HEK293 (cell line): ENCODE results near the gene MSI2.

Source experiments
- CTCF ChIA-PET: fragments of 350-600 bp; formaldehyde crosslinking; extraction: SDS; loops from one replicate; lab custom pipeline; 2021; ENCODE audit warnings: antibody characterized with exemption; lab: Yijun Ruan, JAX
- POLR2A ChIA-PET: fragments of 300-600 bp; formaldehyde crosslinking; extraction: SDS; loops from one replicate; lab custom pipeline; 2020; ENCODE audit warnings: antibody characterized with exemption, inconsistent platforms; lab: Yijun Ruan, JAX
- H3K27ac ChIP-seq: fragments of 200-500 bp; sonication (Bioruptor generic); 2 replicates; pipeline ENCODE4 v1.5.1; 2014; ENCODE audit warnings: low read depth, low read length, control low read depth, inconsistent platforms; ENCODE audit errors: extremely low read depth
- H3K36me3 ChIP-seq, 2 experiments: fragments of 200-500 bp in 1 of 2; sonication (Bioruptor generic) in 1 of 2; 1 replicate in 1 of 2; 2 replicates in 1 of 2; pipeline ENCODE4 v1.5.1; 2014 to 2017; ENCODE audit warnings: inconsistent platforms in 2 of 2, low read length in 2 of 2; ENCODE audit not compliant: control insufficient read depth in 2 of 2, insufficient read depth in 1 of 2
- H3K4me1 ChIP-seq: fragments of 200-500 bp; sonication (Bioruptor generic); 2 replicates; pipeline ENCODE4 v1.5.1; 2014; ENCODE audit warnings: mild to moderate bottlenecking, low read length, inconsistent platforms; ENCODE audit not compliant: control insufficient read depth, insufficient read depth
- H3K4me3 ChIP-seq: 2 replicates; pipeline ENCODE4 v1.5.1; 2011; ENCODE audit warnings: low read depth, mild to moderate bottlenecking, control low read depth, low read length, moderate library complexity
- H3K9me3 ChIP-seq: fragments of 200-500 bp; sonication (Bioruptor generic); 2 replicates; pipeline ENCODE4 v1.5.1; 2014; ENCODE audit warnings: low read depth, low read length, inconsistent platforms; ENCODE audit not compliant: control insufficient read depth, insufficient read depth
- BCL11A ChIP-seq: fragments of 450-650 bp; formaldehyde crosslinking; IDR thresholded peaks from 2 replicates; pipeline ENCODE4 v1.5.1; 2016; ENCODE audit warnings: low read depth, missing biosample characterization, missing genetic modification characterization
- HOXD13 ChIP-seq: sonication (generic); formaldehyde crosslinking; IDR thresholded peaks from 2 replicates; pipeline ENCODE4 v1.8.0; 2022; ENCODE audit warnings: missing genetic modification reagents, borderline replicate concordance
- KLF1 ChIP-seq: fragments of 450-650 bp; formaldehyde crosslinking; IDR thresholded peaks from 2 replicates; pipeline ENCODE4 v1.5.1; 2016; ENCODE audit warnings: missing biosample characterization, missing genetic modification characterization
- KLF7 ChIP-seq: fragments of 450-650 bp; formaldehyde crosslinking; IDR thresholded peaks from 2 replicates; pipeline ENCODE4 v1.5.1; 2016; ENCODE audit warnings: missing biosample characterization, missing genetic modification characterization, borderline replicate concordance
- ZFP37 ChIP-seq: fragments of 450-650 bp; formaldehyde crosslinking; IDR thresholded peaks from 2 replicates; pipeline ENCODE4 v1.5.1; 2016; ENCODE audit warnings: missing biosample characterization, missing genetic modification characterization
- ZNF121 ChIP-seq: fragments of 450-650 bp; formaldehyde crosslinking; IDR thresholded peaks from 2 replicates; pipeline ENCODE4 v1.5.1; 2016; ENCODE audit warnings: missing biosample characterization, missing genetic modification characterization
- ZNF132 ChIP-seq: fragments of 450-650 bp; formaldehyde crosslinking; IDR thresholded peaks from 2 replicates; pipeline ENCODE4 v1.5.1; 2017; ENCODE audit warnings: missing biosample characterization, missing genetic modification characterization, borderline replicate concordance
- ZNF174 ChIP-seq: fragments of 450-650 bp; formaldehyde crosslinking; IDR thresholded peaks from 2 replicates; pipeline ENCODE4 v1.5.0; 2017; ENCODE audit warnings: missing biosample characterization, mild to moderate bottlenecking, missing genetic modification characterization
- ZNF214 ChIP-seq: fragments of 450-650 bp; formaldehyde crosslinking; IDR thresholded peaks from 2 replicates; pipeline ENCODE4 v1.5.1; 2017; ENCODE audit warnings: missing biosample characterization, mild to moderate bottlenecking, missing genetic modification characterization, borderline replicate concordance
- ZNF514 ChIP-seq: fragments of 450-650 bp; formaldehyde crosslinking; IDR thresholded peaks from 2 replicates; pipeline ENCODE4 v1.5.1; 2016; ENCODE audit warnings: missing biosample characterization, missing genetic modification characterization
- ZNF585B ChIP-seq: fragments of 450-650 bp; formaldehyde crosslinking; IDR thresholded peaks from 2 replicates; pipeline ENCODE4 v1.5.1; 2016; ENCODE audit warnings: missing biosample characterization, missing genetic modification characterization
- ZNF624 ChIP-seq: fragments of 450-650 bp; formaldehyde crosslinking; IDR thresholded peaks from 2 replicates; pipeline ENCODE4 v1.5.1; 2017; ENCODE audit warnings: missing biosample characterization, missing genetic modification characterization
- ZNF768 ChIP-seq: fragments of 450-650 bp; formaldehyde crosslinking; IDR thresholded peaks from 2 replicates; pipeline ENCODE4 v1.5.1; 2018; ENCODE audit warnings: missing biosample characterization, mild to moderate bottlenecking, missing genetic modification characterization
- TF ChIP-seq, protein P1 (sequence below): fragments of 450-650 bp; formaldehyde crosslinking; IDR thresholded peaks from 2 replicates; pipeline ENCODE4 v1.5.1; 2016; ENCODE audit warnings: missing biosample characterization, missing genetic modification characterization
- TF ChIP-seq, protein P2 (sequence below): fragments of 450-650 bp; formaldehyde crosslinking; IDR thresholded peaks from 2 replicates; pipeline ENCODE4 v1.5.1; 2016; ENCODE audit warnings: missing biosample characterization, missing genetic modification characterization
- TF ChIP-seq, protein P3 (sequence below): fragments of 450-650 bp; formaldehyde crosslinking; IDR thresholded peaks from 2 replicates; pipeline ENCODE4 v1.5.1; 2016; ENCODE audit warnings: missing biosample characterization, missing genetic modification characterization
- TF ChIP-seq, protein P4 (sequence below): fragments of 450-650 bp; IDR thresholded peaks from 2 replicates; pipeline ENCODE4 v1.5.1; 2018; ENCODE audit warnings: missing biosample characterization, mild to moderate bottlenecking, missing genetic modification characterization
- TF ChIP-seq, protein P5 (sequence below): fragments of 450-650 bp; formaldehyde crosslinking; IDR thresholded peaks from 2 replicates; pipeline ENCODE4 v1.5.1; 2016; ENCODE audit warnings: missing biosample characterization, missing genetic modification characterization

Gene MSI2

DNA sequence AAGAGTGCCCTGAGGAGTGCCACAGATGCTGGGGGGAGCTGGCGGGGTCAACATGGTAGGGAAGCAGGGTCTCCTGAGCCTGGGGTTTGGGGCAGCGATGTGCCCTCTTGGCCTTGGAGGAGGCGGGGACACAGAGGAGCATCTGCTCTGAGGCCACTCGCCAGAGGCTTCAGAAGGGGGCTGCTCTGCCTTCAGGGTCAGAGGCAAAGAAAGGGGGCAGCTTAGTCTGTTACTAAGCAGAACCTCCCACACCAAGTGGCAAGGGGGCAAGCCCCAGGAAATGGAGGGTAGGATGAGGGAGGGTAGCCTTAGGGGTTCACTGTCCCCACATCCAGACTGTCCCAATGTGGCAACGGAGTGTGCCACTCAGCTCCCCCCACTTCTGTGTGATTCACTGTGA, 470.5 kb downstream of the MSI2 start:
- ChIA-PET POLR2A (no interaction called here), CTCF (interaction anchor here (0.8 kb wide), 1 partner anchor 56 kb away, joined by 3 read pairs; no protein-coding TSS in a partner anchor)
- H3K4me3 ChIP-seq = no peak overlapping the region
- H3K36me3 ChIP-seq = no peaks in the 10 kb centered on the region
- no peak overlapping the region for H3K27ac ChIP-seq
- no peaks in the 10 kb centered on the region for H3K9me3 ChIP-seq
- no peaks in the 10 kb centered on the region for H3K4me1 ChIP-seq
- TF ChIP-seq ZNF121 (tag by site-specific recombination) (no peak), HOXD13 (CRISPR knock-in tag) (no peak), ZNF174 (no peak)
- TF ChIP-seq, protein P1, sequence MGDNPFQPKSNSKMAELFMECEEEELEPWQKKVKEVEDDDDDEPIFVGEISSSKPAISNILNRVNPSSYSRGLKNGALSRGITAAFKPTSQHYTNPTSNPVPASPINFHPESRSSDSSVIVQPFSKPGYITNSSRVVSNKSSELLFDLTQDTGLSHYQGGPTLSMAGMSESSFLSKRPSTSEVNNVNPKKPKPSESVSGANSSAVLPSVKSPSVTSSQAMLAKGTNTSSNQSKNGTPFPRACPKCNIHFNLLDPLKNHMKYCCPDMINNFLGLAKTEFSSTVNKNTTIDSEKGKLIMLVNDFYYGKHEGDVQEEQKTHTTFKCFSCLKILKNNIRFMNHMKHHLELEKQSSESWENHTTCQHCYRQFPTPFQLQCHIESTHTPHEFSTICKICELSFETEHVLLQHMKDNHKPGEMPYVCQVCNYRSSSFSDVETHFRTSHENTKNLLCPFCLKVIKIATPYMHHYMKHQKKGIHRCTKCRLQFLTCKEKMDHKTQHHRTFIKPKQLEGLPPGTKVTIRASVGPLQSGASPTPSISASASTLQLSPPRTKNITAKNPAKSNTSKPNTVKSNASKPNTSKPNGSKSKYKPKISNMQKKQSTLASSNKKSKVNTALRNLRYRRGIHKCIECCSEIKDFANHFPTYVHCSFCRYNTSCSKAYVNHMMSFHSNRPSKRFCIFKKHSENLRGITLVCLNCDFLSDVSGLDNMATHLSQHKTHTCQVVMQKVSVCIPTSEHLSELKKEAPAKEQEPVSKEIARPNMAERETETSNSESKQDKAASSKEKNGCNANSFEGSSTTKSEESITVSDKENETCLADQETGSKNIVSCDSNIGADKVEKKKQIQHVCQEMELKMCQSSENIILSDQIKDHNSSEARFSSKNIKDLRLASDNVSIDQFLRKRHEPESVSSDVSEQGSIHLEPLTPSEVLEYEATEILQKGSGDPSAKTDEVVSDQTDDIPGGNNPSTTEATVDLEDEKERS = no peak

DNA sequence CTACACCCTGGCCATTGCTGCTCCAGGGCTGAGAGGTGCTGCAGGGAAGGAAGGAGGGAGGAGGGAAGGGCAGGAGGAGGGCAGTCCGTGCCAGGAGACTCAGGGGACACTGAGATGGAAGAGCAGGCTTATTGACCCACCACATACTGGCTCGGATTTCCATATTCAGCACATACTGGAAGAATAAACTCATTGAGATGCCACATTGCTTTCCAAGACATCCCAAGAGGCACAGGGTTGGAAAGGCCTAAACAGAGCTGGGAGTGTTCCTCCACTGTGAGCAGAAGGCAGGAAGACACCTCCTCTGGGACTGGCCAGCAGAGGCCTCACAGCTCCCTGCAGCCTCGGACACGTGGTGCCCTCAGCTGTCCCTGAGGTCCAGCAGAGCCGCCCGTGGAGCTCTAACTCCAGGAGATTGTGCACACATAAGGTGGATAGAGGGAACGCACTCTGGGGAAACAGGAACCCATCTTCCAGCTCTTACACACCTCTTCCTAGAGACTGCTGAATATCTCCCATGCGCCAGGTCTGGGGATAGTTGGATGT, 471.4 kb downstream of the MSI2 start:
- H3K4me3 ChIP-seq = no peak overlapping the region
- no peak overlapping the region for H3K27ac ChIP-seq
- CTCF ChIA-PET = interaction anchor here (0.6 to 2.1 kb wide), 6 partner anchors 12 to 484 kb away, joined by 3 to 13 read pairs (median 4); no protein-coding TSS in a partner anchor
- H3K36me3 ChIP-seq = no peaks in the 10 kb centered on the region
- H3K4me1 ChIP-seq = no peaks in the 10 kb centered on the region
- no peak for TF ChIP-seq KLF1 (tag by site-specific recombination)
- TF ChIP-seq, protein P2, sequence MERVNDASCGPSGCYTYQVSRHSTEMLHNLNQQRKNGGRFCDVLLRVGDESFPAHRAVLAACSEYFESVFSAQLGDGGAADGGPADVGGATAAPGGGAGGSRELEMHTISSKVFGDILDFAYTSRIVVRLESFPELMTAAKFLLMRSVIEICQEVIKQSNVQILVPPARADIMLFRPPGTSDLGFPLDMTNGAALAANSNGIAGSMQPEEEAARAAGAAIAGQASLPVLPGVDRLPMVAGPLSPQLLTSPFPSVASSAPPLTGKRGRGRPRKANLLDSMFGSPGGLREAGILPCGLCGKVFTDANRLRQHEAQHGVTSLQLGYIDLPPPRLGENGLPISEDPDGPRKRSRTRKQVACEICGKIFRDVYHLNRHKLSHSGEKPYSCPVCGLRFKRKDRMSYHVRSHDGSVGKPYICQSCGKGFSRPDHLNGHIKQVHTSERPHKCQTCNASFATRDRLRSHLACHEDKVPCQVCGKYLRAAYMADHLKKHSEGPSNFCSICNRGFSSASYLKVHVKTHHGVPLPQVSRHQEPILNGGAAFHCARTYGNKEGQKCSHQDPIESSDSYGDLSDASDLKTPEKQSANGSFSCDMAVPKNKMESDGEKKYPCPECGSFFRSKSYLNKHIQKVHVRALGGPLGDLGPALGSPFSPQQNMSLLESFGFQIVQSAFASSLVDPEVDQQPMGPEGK (tag by site-specific recombination) = no peak
- no peak for TF ChIP-seq ZFP37 (tag by site-specific recombination)
- TF ChIP-seq BCL11A = no peak
- TF ChIP-seq ZNF132 = no peak
- TF ChIP-seq ZNF514 (tag by site-specific recombination) = no peak
- TF ChIP-seq ZNF768 (tag by site-specific recombination) = no peak
- TF ChIP-seq, protein P3, sequence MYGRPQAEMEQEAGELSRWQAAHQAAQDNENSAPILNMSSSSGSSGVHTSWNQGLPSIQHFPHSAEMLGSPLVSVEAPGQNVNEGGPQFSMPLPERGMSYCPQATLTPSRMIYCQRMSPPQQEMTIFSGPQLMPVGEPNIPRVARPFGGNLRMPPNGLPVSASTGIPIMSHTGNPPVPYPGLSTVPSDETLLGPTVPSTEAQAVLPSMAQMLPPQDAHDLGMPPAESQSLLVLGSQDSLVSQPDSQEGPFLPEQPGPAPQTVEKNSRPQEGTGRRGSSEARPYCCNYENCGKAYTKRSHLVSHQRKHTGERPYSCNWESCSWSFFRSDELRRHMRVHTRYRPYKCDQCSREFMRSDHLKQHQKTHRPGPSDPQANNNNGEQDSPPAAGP (tag by site-specific recombination) = no peak
- TF ChIP-seq ZNF624 (tag by site-specific recombination) = no peak
- TF ChIP-seq, protein P4, sequence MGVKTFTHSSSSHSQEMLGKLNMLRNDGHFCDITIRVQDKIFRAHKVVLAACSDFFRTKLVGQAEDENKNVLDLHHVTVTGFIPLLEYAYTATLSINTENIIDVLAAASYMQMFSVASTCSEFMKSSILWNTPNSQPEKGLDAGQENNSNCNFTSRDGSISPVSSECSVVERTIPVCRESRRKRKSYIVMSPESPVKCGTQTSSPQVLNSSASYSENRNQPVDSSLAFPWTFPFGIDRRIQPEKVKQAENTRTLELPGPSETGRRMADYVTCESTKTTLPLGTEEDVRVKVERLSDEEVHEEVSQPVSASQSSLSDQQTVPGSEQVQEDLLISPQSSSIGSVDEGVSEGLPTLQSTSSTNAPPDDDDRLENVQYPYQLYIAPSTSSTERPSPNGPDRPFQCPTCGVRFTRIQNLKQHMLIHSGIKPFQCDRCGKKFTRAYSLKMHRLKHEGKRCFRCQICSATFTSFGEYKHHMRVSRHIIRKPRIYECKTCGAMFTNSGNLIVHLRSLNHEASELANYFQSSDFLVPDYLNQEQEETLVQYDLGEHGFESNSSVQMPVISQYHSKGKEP (tag by site-specific recombination) = no peak
- TF ChIP-seq, protein P5, sequence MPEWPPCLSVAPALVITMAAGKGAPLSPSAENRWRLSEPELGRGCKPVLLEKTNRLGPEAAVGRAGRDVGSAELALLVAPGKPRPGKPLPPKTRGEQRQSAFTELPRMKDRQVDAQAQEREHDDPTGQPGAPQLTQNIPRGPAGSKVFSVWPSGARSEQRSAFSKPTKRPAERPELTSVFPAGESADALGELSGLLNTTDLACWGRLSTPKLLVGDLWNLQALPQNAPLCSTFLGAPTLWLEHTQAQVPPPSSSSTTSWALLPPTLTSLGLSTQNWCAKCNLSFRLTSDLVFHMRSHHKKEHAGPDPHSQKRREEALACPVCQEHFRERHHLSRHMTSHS (tag by site-specific recombination) = no peak
- TF ChIP-seq ZNF585B (tag by site-specific recombination) = no peak
- no peak for TF ChIP-seq ZNF214
- no peak for TF ChIP-seq KLF7 (tag by site-specific recombination)
- TF ChIP-seq, all 188 proteins: peak for 0
- H3K9me3 ChIP-seq = no peaks in the 10 kb centered on the region
- POLR2A ChIA-PET = no interaction called here
